ENCODE measurements around the gene CYTH3. TPM values are rescaled to one million over a fixed set of nuclear protein-coding genes. Genes with fewer than 3 reads are reported as not detected.

CYTH3 gene
- total and polyA plus RNA-seq, 2 donors (not counting 1 experiment from before 2014, with no cell fraction given), result 39.1 to 73.3 TPM

DNA sequence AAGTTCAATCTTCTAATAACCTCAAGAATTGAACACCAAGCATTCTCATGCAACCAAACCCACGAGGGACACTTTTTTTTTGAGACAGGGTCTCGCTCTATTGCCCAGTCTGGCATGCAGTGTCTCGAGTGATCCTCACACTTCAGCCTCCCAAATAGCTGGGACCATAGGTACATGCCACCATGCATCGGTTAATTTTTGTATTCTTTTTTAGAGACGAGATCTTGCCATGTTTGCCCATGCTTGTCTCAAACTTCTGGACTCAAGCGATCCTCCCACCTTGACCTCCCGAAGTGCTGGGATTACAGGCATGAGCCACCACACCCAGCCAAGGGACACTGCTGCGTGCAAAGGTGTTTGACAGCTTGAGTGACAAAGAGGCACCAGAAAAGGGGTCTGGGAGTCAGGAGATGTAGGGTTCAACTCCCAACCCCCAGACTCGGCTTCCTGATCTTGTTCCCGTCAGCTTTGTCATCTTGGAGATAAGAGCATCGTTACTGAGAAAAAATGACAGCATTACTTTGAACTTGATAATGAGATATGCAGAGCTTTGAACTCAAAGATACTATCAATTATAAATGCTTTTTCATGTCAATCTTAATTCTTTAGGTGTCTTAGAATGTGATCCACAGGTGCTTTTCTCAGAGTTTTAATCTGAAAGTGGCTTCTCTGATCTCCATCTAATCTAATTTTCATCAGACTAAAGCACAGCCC, 1.6 kb upstream of the CYTH3 start:
- Histone ChIP-seq H3K36me3 (ENCODE audit: control insufficient read depth, insufficient read depth, low read length) (no peaks in the 10 kb centered on the region), H4K20me1 (ENCODE audit: control insufficient read depth, extremely low read depth, insufficient read depth, low read length) (no peaks in the 10 kb centered on the region), H3K9ac (ENCODE audit: insufficient read depth, low read length) (no peak overlapping the region), H3K79me2 (ENCODE audit: control insufficient read depth, insufficient read depth, low read length) (peaks cover 29% of the 10 kb centered on the region), H3K27ac (ENCODE audit: insufficient read depth, low read length) (no peak overlapping the region), H3K4me3 (replicated peaks in 1 of 4; ENCODE audit: control extremely low read depth in 1 of 4, insufficient read depth in 1 of 4, low read depth in 3 of 4, low read length in 4 of 4) (no peak overlapping the region), H3K4me1 (ENCODE audit: control insufficient read depth, extremely low read depth, insufficient read depth, low read length) (peaks cover 9% of the 10 kb centered on the region), H3K9me3 (ENCODE audit: control insufficient read depth, insufficient read depth, low read depth, low read length) (no peaks in the 10 kb centered on the region), H3K4me2 (ENCODE audit: extremely low read depth, insufficient read depth, low read length) (no peak overlapping the region), H3K27me3 (ENCODE audit: control insufficient read depth, insufficient read depth, low read length) (no peaks in the 10 kb centered on the region), H2AFZ (ENCODE audit: low read length) (no peak overlapping the region)
- no peak for DNase-seq (ENCODE audit: low read depth in 2 of 2)
- TF ChIP-seq EZH2 (IDR thresholded peaks at IDR 0.05; ENCODE audit: low read length, missing control alignments), result no peak
- TF ChIP-seq, protein P1, sequence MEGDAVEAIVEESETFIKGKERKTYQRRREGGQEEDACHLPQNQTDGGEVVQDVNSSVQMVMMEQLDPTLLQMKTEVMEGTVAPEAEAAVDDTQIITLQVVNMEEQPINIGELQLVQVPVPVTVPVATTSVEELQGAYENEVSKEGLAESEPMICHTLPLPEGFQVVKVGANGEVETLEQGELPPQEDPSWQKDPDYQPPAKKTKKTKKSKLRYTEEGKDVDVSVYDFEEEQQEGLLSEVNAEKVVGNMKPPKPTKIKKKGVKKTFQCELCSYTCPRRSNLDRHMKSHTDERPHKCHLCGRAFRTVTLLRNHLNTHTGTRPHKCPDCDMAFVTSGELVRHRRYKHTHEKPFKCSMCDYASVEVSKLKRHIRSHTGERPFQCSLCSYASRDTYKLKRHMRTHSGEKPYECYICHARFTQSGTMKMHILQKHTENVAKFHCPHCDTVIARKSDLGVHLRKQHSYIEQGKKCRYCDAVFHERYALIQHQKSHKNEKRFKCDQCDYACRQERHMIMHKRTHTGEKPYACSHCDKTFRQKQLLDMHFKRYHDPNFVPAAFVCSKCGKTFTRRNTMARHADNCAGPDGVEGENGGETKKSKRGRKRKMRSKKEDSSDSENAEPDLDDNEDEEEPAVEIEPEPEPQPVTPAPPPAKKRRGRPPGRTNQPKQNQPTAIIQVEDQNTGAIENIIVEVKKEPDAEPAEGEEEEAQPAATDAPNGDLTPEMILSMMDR (conservative IDR thresholded peaks at IDR 0.05 in 1 of 2, IDR thresholded peaks at IDR 0.05 in 1 of 2; ENCODE audit: low read depth in 1 of 2, low read length in 2 of 2), result no peak

DNA sequence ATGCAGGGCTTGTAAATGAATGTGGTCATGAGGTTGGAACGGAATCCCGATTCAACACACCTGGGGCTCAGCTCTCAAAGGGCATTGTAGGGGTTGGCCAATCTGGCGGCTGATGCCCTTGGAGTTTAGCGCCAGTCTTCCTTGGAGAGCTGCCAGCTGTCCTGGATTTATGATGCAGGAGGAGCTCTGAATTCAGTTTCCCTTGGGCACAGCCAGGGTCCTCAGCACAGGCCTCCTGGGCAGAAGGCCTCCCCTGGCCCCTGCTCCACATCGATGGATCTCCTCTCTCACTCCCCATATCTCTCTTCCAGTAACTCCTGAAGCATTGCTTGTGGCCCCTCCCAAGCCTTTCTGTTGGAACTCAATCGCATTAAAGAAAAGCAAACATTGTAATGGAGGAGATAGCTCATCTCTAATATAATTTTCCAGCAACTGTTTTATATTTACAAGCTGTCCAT, 985 bp upstream of the CYTH3 start:
- H3K27ac ChIP-seq (ENCODE audit: insufficient read depth, low read length), result no peak overlapping the region

DNA sequence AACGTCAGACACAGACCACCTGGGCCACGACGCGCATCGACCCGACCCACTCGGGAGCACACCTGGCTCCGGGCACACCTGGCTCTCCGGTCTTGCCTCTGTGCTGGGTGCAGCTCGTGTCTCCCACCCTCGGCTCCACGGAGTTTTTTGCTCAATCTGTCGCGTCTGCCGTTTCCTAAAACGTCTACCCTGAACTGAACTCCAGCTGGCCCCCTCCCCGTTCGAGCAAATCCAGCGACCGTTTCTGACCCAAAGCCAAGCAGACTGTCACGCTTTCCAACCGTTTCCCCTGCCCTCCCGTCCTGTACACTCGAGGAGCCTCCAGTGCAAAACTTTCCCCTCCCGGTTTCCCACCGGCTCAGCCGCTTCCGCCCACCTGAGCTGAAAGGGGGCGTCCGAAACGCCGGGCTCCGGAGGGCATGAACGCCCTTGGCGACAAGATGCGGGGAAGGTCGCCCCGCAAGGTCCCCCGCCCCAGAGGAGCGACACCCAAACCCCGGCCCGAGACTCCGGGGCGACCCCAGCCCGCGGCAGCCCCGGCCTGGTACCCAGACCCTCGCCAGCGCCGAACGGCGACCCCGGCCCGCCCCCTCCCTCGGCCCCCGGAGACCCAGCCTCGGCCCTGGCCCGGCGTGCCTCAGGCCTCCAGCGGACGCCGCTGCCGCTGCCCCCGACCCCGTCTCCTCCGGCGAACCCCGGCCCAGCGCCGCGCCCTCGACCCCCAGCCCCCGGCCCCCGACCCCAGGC, 557 bp downstream of the CYTH3 start:
- TF ChIP-seq, protein P1 (conservative IDR thresholded peaks at IDR 0.05 in 1 of 2, IDR thresholded peaks at IDR 0.05 in 1 of 2; ENCODE audit: low read depth in 1 of 2, low read length in 2 of 2), result no peak
- no peak for TF ChIP-seq EZH2 (IDR thresholded peaks at IDR 0.05; ENCODE audit: low read length, missing control alignments)
- no peaks in the 10 kb centered on the region for H3K36me3 ChIP-seq (ENCODE audit: control insufficient read depth, insufficient read depth, low read length)
- peak overlapping the region; percentile 81 for H3K9ac ChIP-seq (ENCODE audit: insufficient read depth, low read length)
- H3K9me3 ChIP-seq (ENCODE audit: control insufficient read depth, insufficient read depth, low read depth, low read length), result no peaks in the 10 kb centered on the region
- H4K20me1 ChIP-seq (ENCODE audit: control insufficient read depth, extremely low read depth, insufficient read depth, low read length), result no peaks in the 10 kb centered on the region
- H3K79me2 ChIP-seq (ENCODE audit: control insufficient read depth, insufficient read depth, low read length), result peaks cover 49% of the 10 kb centered on the region
- H3K27ac ChIP-seq (ENCODE audit: insufficient read depth, low read length), result peak overlapping the region; percentile 56
- H2AFZ ChIP-seq (ENCODE audit: low read length), result no peak overlapping the region
- no peaks in the 10 kb centered on the region for H3K27me3 ChIP-seq (ENCODE audit: control insufficient read depth, insufficient read depth, low read length)
- H3K4me1 ChIP-seq (ENCODE audit: control insufficient read depth, extremely low read depth, insufficient read depth, low read length), result peaks cover 8% of the 10 kb centered on the region
- peak overlapping the region; percentile 88 to 96 (median 92) for H3K4me3 ChIP-seq (replicated peaks in 1 of 4; ENCODE audit: control extremely low read depth in 1 of 4, insufficient read depth in 1 of 4, low read depth in 3 of 4, low read length in 4 of 4)
- no peak for DNase-seq (ENCODE audit: low read depth in 2 of 2)
- peak overlapping the region; percentile 95 for H3K4me2 ChIP-seq (ENCODE audit: extremely low read depth, insufficient read depth, low read length)

More for the DNA sequence above, 985 bp upstream of the CYTH3 start:
- DNase-seq (ENCODE audit: low read depth in 2 of 2), result no peak
- Histone ChIP-seq H3K27me3 (ENCODE audit: control insufficient read depth, insufficient read depth, low read length) (no peaks in the 10 kb centered on the region), H3K36me3 (ENCODE audit: control insufficient read depth, insufficient read depth, low read length) (no peaks in the 10 kb centered on the region), H3K4me3 (replicated peaks in 1 of 4; ENCODE audit: control extremely low read depth in 1 of 4, insufficient read depth in 1 of 4, low read depth in 3 of 4, low read length in 4 of 4) (no peak overlapping the region), H3K4me1 (ENCODE audit: control insufficient read depth, extremely low read depth, insufficient read depth, low read length) (peaks cover 12% of the 10 kb centered on the region), H3K9me3 (ENCODE audit: control insufficient read depth, insufficient read depth, low read depth, low read length) (no peaks in the 10 kb centered on the region), H3K9ac (ENCODE audit: insufficient read depth, low read length) (no peak overlapping the region), H2AFZ (ENCODE audit: low read length) (no peak overlapping the region), H4K20me1 (ENCODE audit: control insufficient read depth, extremely low read depth, insufficient read depth, low read length) (no peaks in the 10 kb centered on the region), H3K79me2 (ENCODE audit: control insufficient read depth, insufficient read depth, low read length) (peaks cover 36% of the 10 kb centered on the region), H3K4me2 (ENCODE audit: extremely low read depth, insufficient read depth, low read length) (no peak overlapping the region)
- TF ChIP-seq, protein P1 (conservative IDR thresholded peaks at IDR 0.05 in 1 of 2, IDR thresholded peaks at IDR 0.05 in 1 of 2; ENCODE audit: low read depth in 1 of 2, low read length in 2 of 2), result no peak
- no peak for TF ChIP-seq EZH2 (IDR thresholded peaks at IDR 0.05; ENCODE audit: low read length, missing control alignments)

Data from fibroblast of lung (primary cell).